ENCODE results near the gene FAR2.

Gene FAR2

DNA sequence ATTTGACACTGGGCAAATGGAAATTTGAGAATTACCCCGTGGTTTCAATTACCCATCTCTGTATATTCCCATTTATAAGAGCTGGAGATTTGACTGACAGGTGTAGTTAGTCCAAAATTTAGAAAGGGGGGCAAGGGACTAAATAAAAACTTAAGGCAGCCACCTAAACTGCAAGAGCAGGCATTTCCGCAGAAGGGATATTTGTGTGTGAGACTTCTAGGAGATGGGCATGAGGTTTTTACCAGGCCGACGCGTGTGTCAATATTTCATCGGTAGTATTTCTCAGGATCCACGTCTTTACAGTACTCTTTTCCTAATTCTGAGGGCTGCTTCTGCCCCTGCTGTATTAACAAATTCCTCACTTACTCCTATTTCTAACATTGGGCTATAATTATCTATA is 1.4 kb downstream of the FAR2 start:
- no peaks in the 10 kb centered on the region for H3K36me3 ChIP-seq
- no peaks in the 10 kb centered on the region for H3K9me3 ChIP-seq
- peak overlapping the region; percentile 85 to 90 for H3K4me3 ChIP-seq (ENCODE audit: low read depth in 1 of 2, low read length in 1 of 2)
- peak overlapping the region; percentile 87 for H3K27ac ChIP-seq
- TF ChIP-seq, protein P1, sequence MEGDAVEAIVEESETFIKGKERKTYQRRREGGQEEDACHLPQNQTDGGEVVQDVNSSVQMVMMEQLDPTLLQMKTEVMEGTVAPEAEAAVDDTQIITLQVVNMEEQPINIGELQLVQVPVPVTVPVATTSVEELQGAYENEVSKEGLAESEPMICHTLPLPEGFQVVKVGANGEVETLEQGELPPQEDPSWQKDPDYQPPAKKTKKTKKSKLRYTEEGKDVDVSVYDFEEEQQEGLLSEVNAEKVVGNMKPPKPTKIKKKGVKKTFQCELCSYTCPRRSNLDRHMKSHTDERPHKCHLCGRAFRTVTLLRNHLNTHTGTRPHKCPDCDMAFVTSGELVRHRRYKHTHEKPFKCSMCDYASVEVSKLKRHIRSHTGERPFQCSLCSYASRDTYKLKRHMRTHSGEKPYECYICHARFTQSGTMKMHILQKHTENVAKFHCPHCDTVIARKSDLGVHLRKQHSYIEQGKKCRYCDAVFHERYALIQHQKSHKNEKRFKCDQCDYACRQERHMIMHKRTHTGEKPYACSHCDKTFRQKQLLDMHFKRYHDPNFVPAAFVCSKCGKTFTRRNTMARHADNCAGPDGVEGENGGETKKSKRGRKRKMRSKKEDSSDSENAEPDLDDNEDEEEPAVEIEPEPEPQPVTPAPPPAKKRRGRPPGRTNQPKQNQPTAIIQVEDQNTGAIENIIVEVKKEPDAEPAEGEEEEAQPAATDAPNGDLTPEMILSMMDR (IDR thresholded peaks at IDR 0.05) = no peak
- H3K27me3 ChIP-seq = no peaks in the 10 kb centered on the region
- peaks cover 67 to 68% of the 10 kb centered on the region in 2 experiments for H3K4me1 ChIP-seq (ENCODE audit: control insufficient read depth in 1 of 2, insufficient read depth in 1 of 2, low read depth in 1 of 2, low read length in 1 of 2)

GRCh38 chr12:29152223-29152868 is 3.3 kb downstream of the FAR2 start:
- Histone ChIP-seq H3K9me3 (no peaks in the 10 kb centered on the region), H3K4me1 (ENCODE audit: control insufficient read depth in 1 of 2, insufficient read depth in 1 of 2, low read depth in 1 of 2, low read length in 1 of 2) (peaks cover 84 to 86% of the 10 kb centered on the region in 2 experiments), H3K27ac (peak overlapping the region; percentile 87), H3K36me3 (no peaks in the 10 kb centered on the region), H3K27me3 (no peaks in the 10 kb centered on the region), H3K4me3 (ENCODE audit: low read depth in 1 of 2, low read length in 1 of 2) (peak overlapping the region in 1 of 2 experiments; percentile 9)
- TF ChIP-seq, protein P1 (IDR thresholded peaks at IDR 0.05) = no peak

DNA sequence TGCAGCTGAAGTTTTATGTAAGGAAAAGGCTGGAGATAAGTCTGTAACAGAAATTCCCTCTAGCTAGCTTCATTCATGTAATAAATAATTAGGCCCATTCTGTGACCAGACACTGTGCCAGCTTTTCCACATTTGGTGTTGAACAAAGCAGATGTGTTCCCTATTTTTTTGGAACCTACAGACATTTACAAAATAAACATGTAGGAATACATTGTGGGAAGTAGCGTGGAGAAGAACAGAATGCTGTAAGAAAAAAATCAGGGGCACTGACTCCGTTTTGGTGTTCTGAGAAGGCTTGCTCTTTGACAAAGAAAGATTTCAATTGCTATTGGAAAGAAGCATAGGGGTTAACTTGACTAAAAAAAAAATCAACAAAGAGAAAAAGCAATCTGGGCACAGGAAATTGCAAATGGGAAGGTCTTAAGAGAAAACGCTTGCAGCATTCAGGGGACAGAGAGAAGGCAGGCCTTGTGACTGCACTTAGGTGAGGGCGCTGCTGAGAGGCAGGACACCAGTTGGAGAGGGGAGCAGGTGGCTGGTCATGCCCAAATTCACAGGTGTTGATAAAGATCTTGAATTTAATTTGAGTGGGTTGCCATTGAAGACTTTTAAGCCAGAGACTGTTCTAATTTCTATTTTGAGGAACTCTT is 4.0 kb downstream of the FAR2 start:
- peak overlapping the region; percentile 87 for H3K27ac ChIP-seq
- no peaks in the 10 kb centered on the region for H3K27me3 ChIP-seq
- TF ChIP-seq, protein P1 (IDR thresholded peaks at IDR 0.05) = no peak
- H3K9me3 ChIP-seq = no peaks in the 10 kb centered on the region
- H3K4me1 ChIP-seq (ENCODE audit: control insufficient read depth in 1 of 2, insufficient read depth in 1 of 2, low read depth in 1 of 2, low read length in 1 of 2) = peaks cover 84 to 90% of the 10 kb centered on the region in 2 experiments
- H3K4me3 ChIP-seq (ENCODE audit: low read depth in 1 of 2, low read length in 1 of 2) = peak overlapping the region; percentile 9 to 34
- no peaks in the 10 kb centered on the region for H3K36me3 ChIP-seq

GRCh38 chr12:29155079-29155478 is 6.0 kb downstream of the FAR2 start:
- H3K4me1 ChIP-seq (ENCODE audit: control insufficient read depth in 1 of 2, insufficient read depth in 1 of 2, low read depth in 1 of 2, low read length in 1 of 2) = peaks cover 97 to 99% of the 10 kb centered on the region in 2 experiments

GRCh38 chr12:29157486-29157946 is 8.4 kb downstream of the FAR2 start:
- Histone ChIP-seq H3K27me3 (no peaks in the 10 kb centered on the region), H3K9me3 (no peaks in the 10 kb centered on the region), H3K4me3 (ENCODE audit: low read depth in 1 of 2, low read length in 1 of 2) (peak overlapping the region; percentile 34 to 36), H3K27ac (peak overlapping the region; percentile 87), H3K36me3 (no peaks in the 10 kb centered on the region), H3K4me1 (ENCODE audit: control insufficient read depth in 1 of 2, insufficient read depth in 1 of 2, low read depth in 1 of 2, low read length in 1 of 2) (peaks cover 84 to 92% of the 10 kb centered on the region in 2 experiments)
- TF ChIP-seq, protein P1 (IDR thresholded peaks at IDR 0.05) = no peak

More at GRCh38 chr12:29155079-29155478, 6.0 kb downstream of the FAR2 start:
- TF ChIP-seq, protein P1 (IDR thresholded peaks at IDR 0.05) = no peak
- H3K9me3 ChIP-seq = no peaks in the 10 kb centered on the region
- H3K27me3 ChIP-seq = no peaks in the 10 kb centered on the region
- H3K36me3 ChIP-seq = no peaks in the 10 kb centered on the region
- no peak overlapping the region for H3K4me3 ChIP-seq (ENCODE audit: low read depth in 1 of 2, low read length in 1 of 2)
- H3K27ac ChIP-seq = peak overlapping the region; percentile 87

Data from neutrophil (primary cell).